SH-SY5Y (cell line): ENCODE results near the gene HIVEP1.

ENCODE experiments used
- GATA2 ChIP-seq: IDR thresholded peaks from 2 replicates; pipeline ENCODE4 v1.6.1; 2011; ENCODE audit warnings: mild to moderate bottlenecking, low read depth, low read length
- GATA3 ChIP-seq: IDR thresholded peaks from 2 replicates; pipeline ENCODE4 v1.6.1; 2011; ENCODE audit warnings: low read depth, mild to moderate bottlenecking, low read length, moderate library complexity

DNA sequence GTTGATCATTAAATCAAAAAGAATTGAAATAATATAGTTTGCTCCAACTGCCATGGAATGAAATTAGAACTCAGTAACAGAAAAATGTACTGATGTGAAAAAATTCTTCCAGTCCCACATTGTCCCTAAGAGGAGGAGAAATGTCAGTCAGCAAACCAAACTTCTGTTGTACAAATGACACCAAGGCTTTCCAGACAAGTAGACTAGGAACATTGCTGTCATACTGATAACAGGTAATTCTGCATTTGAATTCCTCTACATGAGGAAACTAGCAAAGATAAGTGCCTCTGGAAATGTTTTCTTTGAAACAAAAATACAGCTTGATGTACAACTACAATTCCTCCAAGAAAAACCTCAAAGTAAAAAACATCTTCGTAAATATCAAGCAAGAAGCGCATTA is 90.2 kb downstream of the HIVEP1 start:
- TF ChIP-seq GATA2, result no peak
- TF ChIP-seq GATA3, result no peak
